ENCODE data around the gene TPD52L2.
A peak's percentile ranks its signal among the peaks of the same experiment; 100 is the strongest.

The TPD52L2 gene

DNA sequence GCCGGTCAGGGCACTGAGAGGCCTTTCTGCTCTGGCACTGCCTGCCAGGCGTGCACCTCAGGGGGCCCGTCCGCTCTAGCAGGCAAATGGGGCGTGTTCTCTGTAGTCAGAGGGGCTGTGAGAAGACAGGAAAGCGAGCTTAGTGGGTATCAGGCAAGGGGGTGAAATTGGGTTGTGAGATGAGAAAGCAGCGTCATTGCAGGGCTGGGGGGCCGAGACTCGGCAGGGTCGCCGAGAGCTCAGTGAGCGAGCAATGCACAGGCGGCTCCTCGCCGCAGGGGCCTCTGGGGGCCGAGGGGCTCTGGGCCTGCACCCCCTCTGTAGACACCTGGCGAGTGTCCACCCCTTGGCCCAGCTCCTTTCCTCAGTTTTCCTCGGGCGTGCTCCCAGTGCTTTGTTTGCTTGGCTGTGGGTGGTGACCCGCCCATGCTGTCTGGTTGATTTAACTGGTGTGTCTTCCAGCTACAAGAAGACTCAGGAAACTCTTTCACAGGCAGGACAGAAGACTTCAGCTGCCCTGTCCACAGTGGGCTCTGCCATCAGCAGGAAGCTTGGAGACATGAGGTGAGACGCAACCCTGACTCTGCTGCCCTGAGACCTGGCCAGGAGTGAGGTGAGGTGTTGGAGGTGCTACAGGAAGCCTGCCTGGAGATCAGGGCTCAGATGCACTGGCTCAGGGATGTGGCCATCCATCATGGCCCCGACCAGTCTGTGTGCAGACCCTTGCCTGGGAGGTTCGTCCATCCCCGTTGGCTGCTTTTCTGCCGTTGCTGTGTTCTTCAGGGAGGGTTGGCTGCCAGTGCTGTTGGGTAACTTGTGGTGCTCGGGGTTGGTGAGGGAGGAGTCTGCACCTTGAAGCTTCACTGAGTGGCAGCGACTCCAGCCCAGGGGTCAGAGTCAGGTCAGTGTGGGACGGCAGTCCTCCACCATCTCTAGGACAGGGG is 17.5 kb downstream of the TPD52L2 start:
- no peak for DNase-seq

- DNase-seq = no peak
Observed at GRCh38 chr20:63883201-63883593, 18.1 kb downstream of the TPD52L2 start.

DNA sequence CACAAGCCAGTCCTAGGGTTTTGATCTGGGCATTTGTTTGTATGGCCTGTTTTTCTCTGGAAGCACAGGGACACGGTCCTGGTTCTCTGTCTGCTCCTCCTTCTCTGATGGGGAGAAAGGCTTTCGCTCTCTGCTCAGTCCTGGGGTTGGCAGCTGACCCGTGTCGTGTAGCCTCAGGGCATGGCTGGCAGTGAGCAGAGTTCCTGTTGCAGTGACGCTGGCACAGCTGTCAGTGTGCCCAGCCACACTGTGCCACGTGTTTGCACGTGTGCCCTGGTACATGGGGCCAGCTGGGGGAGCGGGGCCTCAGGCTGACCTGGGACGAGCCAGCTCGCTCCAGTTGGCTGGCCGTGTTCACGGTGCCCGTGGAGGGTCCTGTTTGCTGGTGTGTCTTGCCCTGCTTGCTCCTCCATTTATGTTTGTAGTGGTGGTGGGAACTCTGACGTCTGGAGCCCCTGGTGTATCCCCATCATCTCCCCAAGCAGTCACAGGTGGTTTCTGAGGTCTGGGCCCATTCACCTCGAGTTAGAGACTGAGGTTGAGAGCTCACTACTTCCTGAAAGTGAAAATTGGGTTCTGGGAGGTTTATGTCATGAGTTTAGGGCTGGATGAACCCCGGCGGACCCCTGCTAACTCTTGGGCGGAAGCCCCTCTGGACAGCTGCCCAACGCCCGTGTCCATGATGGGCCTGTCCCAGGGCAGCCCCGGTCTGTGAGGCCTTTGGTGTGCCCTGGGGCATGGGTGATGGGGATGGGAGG is 19.6 kb downstream of the TPD52L2 start:
- no peak for DNase-seq

- DNase-seq = no peak
Observed at GRCh38 chr20:63885264-63886053, 20.4 kb downstream of the TPD52L2 start.

DNA sequence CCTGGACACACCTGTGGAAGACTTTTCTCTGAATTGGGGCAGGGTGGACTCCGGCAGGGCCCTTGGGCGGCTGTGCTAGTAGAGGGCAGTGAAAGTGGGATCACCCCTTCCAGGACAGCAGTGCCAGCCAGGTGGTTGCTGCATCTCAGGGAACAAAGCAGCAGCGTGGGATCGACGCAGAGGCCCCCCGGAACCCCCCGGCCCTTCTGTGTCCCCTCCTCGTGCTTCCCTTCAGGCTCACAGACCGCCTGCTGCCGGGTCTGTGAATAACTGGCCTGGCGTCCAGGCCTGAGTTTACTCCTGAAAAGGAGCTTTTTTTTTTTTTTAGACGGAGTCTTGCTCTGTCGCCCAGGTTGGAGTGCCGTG is 21.0 kb downstream of the TPD52L2 start:
- DNase-seq = no peak

- no peak for DNase-seq
Observed at GRCh38 chr20:63886921-63887320, 21.9 kb downstream of the TPD52L2 start.

DNA sequence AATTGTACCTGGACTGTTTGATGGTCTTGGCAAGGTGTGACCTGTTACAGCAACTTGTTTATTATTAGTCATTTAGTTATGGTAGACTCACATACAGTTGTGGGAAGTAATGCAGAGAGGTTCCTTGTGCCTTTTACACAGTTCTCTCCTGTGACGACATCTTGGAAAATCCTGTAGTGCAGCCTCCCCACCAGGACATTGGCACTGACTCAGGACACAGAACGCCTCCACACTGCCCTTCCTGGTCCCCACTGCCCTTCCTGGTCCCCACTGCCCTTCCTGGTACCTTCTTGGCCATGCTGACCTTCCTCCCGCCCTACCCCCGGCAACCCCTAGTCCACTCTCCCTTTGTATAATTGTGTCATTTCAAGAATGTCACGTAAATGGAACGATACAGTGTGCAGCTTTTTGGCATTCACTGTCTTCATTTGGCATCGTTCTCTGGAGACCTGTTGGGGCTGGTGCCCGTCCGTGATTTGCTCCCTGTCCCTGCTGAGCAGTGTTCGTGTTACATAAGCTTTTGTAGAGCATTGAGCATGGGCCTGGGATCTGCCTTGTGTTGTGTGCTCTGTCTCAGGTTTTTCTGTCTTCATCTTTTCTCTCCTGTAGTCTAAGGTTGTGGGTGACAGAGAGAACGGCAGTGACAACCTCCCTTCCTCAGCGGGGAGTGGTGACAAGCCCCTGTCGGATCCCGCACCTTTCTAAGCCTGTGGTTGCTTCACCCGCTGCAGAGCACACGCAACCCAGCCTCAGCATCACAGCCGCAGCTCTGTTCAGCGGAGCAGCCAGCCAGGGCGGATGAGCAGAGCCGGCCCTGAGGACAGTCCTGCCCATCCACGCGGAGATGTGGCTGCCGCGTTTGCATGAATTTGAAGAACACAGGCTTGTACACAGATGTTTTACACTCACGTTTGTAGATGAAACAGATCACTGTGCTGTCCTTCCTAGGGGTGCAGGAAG is 24.5 kb downstream of the TPD52L2 start:
- no peak for DNase-seq

DNA sequence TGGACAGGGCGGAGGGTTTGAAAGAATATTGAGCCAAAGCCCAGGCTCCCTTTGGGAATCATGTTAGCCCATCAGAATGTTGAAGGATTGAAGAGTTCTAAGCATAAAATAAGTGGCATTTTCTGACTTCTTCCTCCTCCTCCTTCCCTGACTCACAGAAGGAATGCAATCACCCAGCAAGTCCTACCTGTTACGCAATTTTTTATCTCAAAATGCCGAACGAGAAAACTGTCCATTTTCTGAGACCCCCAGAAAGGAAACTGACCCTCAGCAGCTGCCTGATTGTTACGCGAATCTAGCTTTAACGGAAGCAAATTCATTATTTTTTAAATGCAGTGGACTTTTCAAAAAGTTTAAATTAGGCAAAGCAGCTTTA is 25.1 kb downstream of the TPD52L2 start:
- no peak for DNase-seq

GRCh38 chr20:63890616-63891015 is 25.5 kb downstream of the TPD52L2 start:
- DNase-seq = no peak

DNA sequence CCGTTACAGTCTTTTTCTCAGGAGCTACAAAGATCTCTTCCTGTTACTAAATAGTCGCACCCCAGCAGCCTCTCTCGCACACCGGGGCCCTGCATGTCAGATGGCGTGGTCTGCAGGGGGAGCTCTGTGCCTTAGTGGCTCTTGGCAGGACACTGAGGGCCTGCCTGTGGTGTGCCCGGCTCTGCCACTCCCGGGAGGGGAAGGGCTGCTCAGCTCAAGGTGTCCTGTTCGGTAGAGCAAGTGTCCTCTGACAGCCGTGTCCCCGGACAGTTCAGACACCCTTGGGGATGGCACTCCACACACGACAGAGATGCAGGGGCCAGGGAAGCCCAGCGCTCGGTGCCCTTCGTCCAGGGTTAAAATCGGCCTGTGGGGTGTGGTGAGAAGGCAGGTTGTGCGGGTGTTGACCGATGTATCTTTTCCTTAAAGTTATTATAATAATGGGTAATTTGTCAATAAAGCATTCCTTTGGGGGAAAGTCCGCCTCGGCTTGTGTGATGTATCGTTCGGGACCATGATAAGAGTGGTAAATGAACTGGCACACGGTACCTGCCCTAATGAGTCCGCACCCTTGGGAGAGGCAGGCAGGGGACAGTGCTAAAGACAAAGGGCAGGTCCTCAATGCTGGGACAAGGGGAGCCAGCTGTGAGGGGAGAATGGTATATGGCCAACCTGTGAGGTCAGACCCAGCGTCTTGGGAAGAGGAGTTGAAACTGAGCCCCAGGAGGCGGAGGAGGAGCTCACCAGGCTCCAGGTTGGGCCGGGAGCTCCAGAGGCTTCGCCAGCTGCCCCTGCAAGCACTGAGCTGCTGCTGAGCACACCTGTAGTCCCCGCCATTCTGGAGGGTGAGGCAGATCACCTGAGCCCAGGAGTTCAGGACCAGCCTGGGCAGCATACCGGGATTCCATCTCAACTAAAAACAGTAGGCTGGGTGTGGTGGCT is 26.3 kb downstream of the TPD52L2 start:
- DNase-seq = no peak

DNA sequence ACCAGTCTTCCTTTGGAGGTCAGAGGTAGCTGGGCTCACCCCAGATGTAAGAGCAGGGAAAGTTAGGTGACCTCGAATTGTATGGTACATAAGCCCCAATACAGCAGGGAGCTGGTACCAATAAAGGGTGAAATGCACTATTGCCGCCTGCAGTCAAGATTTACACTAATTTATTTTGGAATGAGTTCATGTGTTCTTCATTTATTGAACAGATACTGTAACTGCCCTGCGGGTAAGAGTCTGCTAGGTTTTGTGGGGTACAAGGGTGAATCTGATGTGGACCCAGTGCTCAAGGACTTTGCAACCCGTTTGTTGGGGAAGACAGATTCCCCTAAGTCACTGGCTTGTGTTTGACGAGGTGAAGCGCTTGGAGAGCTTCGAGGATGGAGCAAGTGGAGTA is 27.3 kb downstream of the TPD52L2 start:
- DNase-seq = no peak

GRCh38 chr20:63893999-63894357 is 28.9 kb downstream of the TPD52L2 start:
- DNase-seq = no peak

GRCh38 chr20:63894358-63895201 is 29.5 kb downstream of the TPD52L2 start, which contains the start of gene DNAJC5:
Gene DNAJC5, plus strand, starts transcription at chr20:63895126. Its CDS starts 33,220 bp downstream, at chr20:63928346.
- peak; percentile 74 for DNase-seq

DNA sequence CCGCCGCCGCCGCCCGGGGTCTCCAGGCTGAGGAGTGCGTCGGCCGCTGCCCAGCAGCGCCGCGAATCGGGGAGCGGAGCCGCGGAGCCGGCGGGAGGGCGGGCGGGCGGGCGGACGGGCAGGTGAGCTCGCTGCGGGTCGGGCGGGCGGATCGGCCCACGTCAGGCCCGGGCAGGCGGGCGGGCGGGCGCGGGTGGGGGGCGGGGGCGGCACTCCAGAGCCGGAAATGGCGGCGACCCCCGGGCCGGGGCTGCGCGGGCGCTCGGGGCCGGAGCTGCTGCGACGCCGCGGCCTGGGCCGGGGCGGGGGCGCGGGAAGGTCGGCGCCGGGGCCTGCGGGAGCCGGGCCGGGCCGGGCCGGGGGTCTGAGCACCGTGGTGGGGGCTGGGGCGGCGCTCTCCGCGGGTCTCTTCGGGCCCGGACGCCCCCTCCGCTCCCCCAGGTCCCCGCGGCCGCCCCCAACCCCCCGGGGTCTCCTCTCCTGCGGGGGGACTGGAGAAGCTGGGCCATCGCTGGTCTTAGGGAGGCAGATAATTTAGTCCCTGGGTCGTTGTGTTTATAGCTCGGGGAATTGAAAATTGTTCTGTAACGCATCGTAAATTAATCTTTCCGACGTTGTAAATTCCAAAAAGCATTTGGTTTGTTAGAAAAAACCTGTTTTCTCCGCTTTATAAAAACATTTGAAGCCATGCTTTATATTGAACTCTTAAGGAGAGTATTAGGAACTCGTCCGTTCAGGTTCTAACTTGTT is 30.3 kb downstream of the TPD52L2 start:
- no peak for DNase-seq

DNA sequence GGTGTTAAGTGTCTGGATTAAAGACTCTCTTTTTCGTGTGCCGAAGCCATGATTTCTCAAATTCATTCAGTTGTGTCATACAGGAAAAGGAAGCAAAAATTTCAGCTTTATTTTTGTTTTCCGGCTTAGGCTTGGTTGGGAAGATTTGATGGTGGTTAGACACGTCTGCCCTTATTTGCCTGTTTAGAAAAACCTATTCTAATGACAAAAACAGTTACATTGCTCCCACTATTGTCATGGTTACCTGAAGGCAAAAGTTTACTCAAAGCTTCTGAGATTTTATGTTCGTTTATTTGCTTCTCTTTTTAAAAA is 30.8 kb downstream of the TPD52L2 start:
- no peak for DNase-seq

- DNase-seq = peak; percentile 62
Observed at GRCh38 chr20:63896264-63897105, 31.4 kb downstream of the TPD52L2 start.

- DNase-seq = no peak
Observed at GRCh38 chr20:63897978-63898561, 33.0 kb downstream of the TPD52L2 start.

Measured in NCI-H510A (cell line).